ENCODE measurements around the gene LMO1.

LMO1 gene

DNA sequence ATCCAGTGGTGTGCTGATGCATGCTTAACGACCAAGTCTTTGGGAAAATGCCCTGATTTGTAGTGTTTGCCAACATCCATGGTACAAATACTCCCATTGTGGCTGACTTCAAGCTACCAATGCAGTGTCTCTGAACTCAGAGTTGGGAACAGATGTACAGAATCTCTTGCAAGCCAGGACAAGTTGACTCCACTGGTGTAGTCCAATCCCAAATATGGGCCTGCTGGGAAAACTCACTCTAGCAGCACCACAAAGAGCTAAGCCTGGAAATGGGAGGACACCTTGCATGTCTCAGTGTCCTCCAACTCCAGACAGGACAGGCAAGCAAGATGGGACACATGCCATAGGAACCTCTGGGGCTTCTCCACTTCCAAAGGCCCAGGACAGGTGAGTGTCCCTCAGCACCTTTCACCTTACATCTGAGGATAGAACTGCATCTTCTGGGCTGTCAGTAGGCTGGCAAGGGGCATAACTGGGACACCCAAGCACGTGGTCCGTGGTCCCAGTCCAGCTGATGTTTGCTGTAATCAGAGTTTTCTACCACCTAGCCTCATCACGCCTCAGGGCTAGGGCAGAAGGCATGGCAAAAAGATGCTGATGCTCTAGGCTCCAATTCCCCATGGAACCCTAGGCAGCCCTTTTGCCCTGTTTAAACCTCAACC, 6.5 kb downstream of the LMO1 start:
- peaks cover 61% of the 10 kb centered on the region for H3K27me3 Mint-ChIP-seq (ENCODE audit: low read depth)
- H3K27ac Mint-ChIP-seq, result no peak overlapping the region
- no peaks in the 10 kb centered on the region for H3K36me3 Mint-ChIP-seq (ENCODE audit: low read depth)
- H3K4me1 Mint-ChIP-seq, result peaks cover 11% of the 10 kb centered on the region
- no peak overlapping the region for H3K4me3 Mint-ChIP-seq
- no peaks in the 10 kb centered on the region for H3K9me3 Mint-ChIP-seq
- TF ChIP-seq, protein P1, sequence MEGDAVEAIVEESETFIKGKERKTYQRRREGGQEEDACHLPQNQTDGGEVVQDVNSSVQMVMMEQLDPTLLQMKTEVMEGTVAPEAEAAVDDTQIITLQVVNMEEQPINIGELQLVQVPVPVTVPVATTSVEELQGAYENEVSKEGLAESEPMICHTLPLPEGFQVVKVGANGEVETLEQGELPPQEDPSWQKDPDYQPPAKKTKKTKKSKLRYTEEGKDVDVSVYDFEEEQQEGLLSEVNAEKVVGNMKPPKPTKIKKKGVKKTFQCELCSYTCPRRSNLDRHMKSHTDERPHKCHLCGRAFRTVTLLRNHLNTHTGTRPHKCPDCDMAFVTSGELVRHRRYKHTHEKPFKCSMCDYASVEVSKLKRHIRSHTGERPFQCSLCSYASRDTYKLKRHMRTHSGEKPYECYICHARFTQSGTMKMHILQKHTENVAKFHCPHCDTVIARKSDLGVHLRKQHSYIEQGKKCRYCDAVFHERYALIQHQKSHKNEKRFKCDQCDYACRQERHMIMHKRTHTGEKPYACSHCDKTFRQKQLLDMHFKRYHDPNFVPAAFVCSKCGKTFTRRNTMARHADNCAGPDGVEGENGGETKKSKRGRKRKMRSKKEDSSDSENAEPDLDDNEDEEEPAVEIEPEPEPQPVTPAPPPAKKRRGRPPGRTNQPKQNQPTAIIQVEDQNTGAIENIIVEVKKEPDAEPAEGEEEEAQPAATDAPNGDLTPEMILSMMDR (IDR thresholded peaks at IDR 0.05; ENCODE audit: unreplicated experiment in 3 of 3), result no peak

DNA sequence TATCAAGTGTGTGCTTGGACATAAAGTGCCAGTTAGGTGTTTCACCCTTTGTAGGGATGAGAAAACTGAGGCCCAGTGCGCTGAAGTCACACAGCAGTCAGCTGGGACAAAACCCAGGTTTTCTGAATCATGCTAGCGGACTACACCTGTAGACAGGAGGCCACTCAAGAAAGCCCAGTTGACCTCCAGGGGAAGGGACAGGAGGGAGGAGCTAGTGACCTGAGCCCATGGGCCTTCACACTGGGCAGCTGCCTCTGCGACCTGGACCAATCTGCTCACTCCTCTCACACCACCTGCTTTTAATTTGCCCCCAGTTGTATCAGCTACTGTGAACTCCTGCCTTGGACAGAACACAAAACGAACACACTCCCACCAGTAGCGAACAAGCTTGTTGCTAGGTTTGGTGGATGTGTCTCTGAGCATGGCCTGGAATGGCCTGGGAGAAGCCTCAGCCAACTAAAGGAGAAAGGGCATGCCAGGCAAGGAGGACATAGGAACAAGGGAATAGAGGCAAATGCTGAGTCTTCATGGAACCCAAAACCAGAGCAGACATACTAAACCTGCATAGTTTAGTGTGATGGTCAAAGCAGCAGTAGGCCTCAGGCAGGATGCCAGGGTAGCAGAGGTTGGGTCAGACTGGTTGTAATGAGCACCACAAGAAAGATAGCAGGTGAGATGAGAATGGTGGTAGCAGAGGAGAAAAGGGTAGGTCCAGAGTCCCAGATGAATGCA, 7.2 kb downstream of the LMO1 start:
- H3K27ac Mint-ChIP-seq, result no peak overlapping the region
- no peaks in the 10 kb centered on the region for H3K9me3 Mint-ChIP-seq
- H3K4me1 Mint-ChIP-seq, result peaks cover 11% of the 10 kb centered on the region
- H3K27me3 Mint-ChIP-seq (ENCODE audit: low read depth), result peaks cover 54% of the 10 kb centered on the region
- TF ChIP-seq, protein P1 (IDR thresholded peaks at IDR 0.05; ENCODE audit: unreplicated experiment in 3 of 3), result no peak
- no peak overlapping the region for H3K4me3 Mint-ChIP-seq
- H3K36me3 Mint-ChIP-seq (ENCODE audit: low read depth), result no peaks in the 10 kb centered on the region

DNA sequence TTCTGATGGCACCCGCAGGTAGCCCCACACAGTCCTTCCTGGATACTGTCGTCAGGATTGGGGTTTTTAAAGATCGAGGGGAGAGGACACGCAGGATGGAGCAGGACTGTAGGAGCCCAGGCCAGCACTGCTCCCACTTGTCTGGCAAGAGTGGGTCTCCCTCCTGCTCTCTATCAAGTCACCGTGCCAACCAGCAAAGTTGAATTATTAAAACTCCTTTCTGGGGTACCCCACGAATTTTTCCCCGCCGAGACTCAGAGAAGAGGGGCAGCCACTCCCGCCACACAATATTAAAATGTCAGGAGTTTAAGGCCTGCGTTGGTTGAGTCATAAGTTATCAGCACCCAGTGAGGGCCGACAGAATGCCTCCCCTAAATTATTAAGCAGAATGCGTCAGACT, 10.1 kb downstream of the LMO1 start:
- H3K27me3 Mint-ChIP-seq (ENCODE audit: low read depth), result peaks cover 45% of the 10 kb centered on the region
- TF ChIP-seq, protein P1 (IDR thresholded peaks at IDR 0.05; ENCODE audit: unreplicated experiment in 3 of 3), result no peak
- peaks cover 6% of the 10 kb centered on the region for H3K4me1 Mint-ChIP-seq
- H3K27ac Mint-ChIP-seq, result no peak overlapping the region
- no peaks in the 10 kb centered on the region for H3K9me3 Mint-ChIP-seq
- no peaks in the 10 kb centered on the region for H3K36me3 Mint-ChIP-seq (ENCODE audit: low read depth)
- no peak overlapping the region for H3K4me3 Mint-ChIP-seq

DNA sequence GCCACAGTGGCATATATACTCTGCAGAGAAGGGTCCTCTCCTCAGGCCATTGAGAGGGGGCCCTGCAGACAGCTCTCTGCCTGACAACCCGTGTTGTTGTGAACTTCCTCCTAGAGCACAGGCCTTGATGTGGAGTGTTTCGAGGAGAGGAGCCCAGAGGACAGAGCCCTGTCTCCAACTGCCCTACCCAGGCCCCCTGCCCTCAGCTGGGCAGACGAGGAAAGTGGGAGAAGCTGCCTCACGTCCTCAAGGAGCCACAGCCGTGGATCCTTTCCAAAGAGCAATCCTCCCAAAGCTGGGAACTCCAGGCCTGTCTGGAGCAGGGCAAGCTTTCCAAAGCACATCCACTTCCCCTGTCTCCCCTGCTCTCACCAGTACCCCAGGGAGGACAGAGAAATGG, 10.7 kb downstream of the LMO1 start:
- Mint-ChIP-seq H3K9me3 (no peaks in the 10 kb centered on the region), H3K4me1 (no peaks in the 10 kb centered on the region), H3K36me3 (ENCODE audit: low read depth) (no peaks in the 10 kb centered on the region), H3K4me3 (no peak overlapping the region), H3K27me3 (ENCODE audit: low read depth) (peaks cover 45% of the 10 kb centered on the region), H3K27ac (no peak overlapping the region)
- TF ChIP-seq, protein P1 (IDR thresholded peaks at IDR 0.05; ENCODE audit: unreplicated experiment in 3 of 3), result no peak

DNA sequence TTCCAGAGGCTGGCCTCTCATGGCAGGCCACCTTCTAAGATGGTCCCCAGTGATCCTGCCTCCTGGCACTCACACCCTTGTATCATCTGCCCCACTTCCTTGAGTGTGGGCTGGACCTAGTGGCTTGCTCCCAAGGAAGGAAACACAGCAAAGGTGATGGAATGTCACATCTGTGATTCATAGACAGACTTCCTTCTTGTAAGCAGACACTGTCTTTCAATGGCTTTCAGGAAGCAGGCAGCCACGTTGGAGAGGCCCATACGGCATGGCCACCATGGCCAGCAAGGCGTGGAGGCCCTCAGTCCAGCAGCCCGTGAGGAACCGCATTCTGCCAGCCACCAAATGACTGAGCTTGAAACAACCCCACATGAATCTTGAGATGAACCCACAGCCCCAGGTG, 11.3 kb downstream of the LMO1 start:
- Mint-ChIP-seq H3K4me1 (no peaks in the 10 kb centered on the region), H3K36me3 (ENCODE audit: low read depth) (no peaks in the 10 kb centered on the region), H3K9me3 (no peaks in the 10 kb centered on the region), H3K4me3 (no peak overlapping the region), H3K27ac (no peak overlapping the region), H3K27me3 (ENCODE audit: low read depth) (peaks cover 41% of the 10 kb centered on the region)
- TF ChIP-seq, protein P1 (IDR thresholded peaks at IDR 0.05; ENCODE audit: unreplicated experiment in 3 of 3), result no peak

All from nephron (organoid).